IPS DF 4.7 (cell line): Measurements from ENCODE around the gene FABP3.

Source experiments
- DNase-seq: peaks from one replicate; pipeline ENCODE4 v3.0.0-alpha.2; 2013; ENCODE audit warnings: low spot score; ENCODE audit errors: extremely low read depth

Gene FABP3

GRCh38 chr1:31372051-31372450 lies 825 bp downstream of the FABP3 start:
- DNase-seq, result no peak

GRCh38 chr1:31371121-31371959 lies 1.5 kb downstream of the FABP3 start:
- no peak for DNase-seq

GRCh38 chr1:31370565-31370964 lies 2.3 kb downstream of the FABP3 start:
- DNase-seq, result no peak

DNA sequence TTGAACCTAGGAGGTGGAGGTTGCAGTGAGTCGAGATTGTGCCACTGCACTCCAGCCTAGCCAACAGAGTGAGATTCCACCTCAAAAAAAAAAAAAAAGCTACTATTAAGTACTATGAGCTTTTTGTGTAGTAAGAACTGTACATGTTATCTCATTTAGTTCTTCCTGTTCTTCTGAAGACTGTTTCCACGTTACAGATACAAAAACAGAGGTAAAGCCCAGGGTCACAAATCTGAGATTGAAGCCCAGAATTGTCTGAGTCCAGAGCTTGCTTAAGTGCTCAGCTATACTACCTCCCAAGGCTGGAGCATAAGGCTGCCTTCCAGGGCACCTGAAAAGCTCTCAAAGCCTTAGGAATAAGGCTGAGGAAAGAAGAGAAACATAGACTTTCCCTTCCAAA lies 2.9 kb downstream of the FABP3 start:
- DNase-seq, result no peak

- DNase-seq, result no peak
These were observed 4.2 kb downstream of the FABP3 start for GRCh38 chr1:31368611-31369107.

DNA sequence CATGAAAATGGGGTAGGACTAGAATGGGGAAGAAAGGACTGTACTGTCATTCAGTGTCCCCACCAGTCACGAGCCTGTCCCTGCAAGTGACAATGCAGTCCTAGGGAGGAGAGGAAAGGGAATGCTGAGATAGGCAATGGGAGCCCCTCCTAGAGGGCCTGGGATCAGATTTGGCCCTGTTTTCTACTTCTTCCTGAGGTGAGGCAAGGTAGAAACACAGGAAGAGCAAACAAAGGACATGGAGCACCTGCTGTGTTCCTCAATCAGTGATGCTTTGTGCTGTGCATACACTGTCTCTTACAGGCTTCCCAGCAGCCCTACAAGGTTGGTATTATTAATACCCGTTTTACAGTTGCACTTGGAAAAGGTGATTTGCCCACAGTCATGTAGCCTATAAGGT lies 6.1 kb downstream of the FABP3 start:
- DNase-seq, result no peak

GRCh38 chr1:31364561-31365250 lies 8.2 kb downstream of the FABP3 start:
- DNase-seq, result no peak

GRCh38 chr1:31362032-31362431 lies 10.8 kb downstream of the FABP3 start:
- no peak for DNase-seq

DNA sequence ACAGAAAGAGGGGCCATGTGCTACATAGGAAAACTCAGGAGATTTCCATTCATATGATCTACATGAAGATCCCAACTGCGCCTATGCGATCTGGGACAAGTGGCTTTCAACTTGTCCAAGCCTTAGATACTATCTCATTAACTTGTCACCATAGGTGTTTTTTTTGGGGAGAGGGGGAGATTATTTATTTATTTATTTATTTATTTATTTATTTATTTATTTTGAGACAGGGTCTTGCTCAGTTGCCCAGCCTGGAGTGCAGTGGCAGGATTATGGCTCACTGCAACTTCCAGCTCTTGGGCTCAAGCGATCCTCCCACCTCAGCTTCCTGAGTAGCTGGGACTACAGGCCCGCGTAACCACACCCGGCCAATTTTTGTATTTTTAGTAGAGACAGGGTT lies 11.3 kb downstream of the FABP3 start:
- DNase-seq, result no peak

GRCh38 chr1:31356427-31356826 lies 16.4 kb downstream of the FABP3 start:
- no peak for DNase-seq

- DNase-seq, result no peak
These were observed 18.6 kb downstream of the FABP3 start for GRCh38 chr1:31354283-31354682.

- DNase-seq, result no peak
These were observed 24.4 kb downstream of the FABP3 start for GRCh38 chr1:31348449-31348848.

DNA sequence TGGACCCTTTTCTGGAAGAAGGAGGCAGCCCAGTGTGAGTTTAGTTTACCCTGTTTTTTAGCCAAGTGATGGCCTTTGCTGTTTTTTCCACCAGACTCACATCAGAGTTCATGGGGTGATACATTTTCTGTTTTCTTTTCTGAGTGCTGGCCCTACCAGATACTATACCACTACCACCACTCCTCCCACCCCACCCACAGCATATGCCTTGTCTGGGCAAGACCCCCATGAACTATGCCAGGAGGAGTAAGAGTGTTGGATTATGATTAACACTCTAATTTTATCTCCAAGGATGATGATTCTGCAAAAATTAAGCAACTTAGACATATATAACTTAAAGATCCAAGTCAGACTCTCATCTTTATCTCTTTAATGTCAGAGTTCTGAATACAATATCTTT lies 26.1 kb downstream of the FABP3 start:
- DNase-seq, result no peak

GRCh38 chr1:31345635-31346034 lies 27.2 kb downstream of the FABP3 start:
- no peak for DNase-seq

DNA sequence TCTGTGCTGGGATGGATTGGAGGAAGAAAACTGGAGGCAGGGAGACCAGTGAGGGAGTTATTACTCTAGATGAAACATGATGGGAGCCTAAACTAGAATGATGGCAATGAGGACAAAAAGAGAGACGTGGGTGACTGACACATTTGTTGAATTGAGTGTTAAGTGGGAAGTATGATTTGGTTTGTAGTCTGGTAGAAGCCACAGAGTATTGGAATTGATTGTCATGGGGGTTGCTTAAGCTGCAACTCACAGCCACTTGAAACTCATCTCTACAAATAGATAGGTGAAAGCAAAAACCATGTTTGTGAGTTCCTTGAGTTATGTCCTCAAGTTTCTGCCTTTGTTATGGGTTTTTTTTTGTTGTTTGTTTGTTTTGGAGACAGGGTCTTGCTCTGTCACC lies 28.4 kb downstream of the FABP3 start:
- DNase-seq, result no peak

GRCh38 chr1:31336687-31337467 lies 36.0 kb downstream of the FABP3 start:
- no peak for DNase-seq

DNA sequence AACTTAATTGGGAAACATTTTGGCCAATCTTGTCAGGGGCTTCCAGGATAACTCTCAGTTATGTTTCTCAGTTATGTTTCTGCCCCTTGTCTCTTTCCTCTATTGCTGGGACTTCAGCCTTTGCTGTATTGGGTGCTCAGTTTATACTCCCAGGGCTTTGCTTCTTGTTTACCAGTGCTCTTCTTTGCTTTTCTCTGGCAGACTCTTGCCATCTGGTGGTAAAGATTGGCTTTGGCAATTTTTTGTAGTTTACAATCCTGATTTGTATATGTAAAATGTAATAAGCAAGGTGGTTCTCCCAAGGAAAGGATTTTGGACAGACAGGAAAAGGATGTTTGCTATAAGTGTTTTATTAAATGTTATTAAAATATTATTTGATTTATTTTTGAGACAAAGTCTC lies 37.9 kb downstream of the FABP3 start:
- no peak for DNase-seq

GRCh38 chr1:31327381-31327780 lies 45.5 kb downstream of the FABP3 start:
- DNase-seq, result no peak

DNA sequence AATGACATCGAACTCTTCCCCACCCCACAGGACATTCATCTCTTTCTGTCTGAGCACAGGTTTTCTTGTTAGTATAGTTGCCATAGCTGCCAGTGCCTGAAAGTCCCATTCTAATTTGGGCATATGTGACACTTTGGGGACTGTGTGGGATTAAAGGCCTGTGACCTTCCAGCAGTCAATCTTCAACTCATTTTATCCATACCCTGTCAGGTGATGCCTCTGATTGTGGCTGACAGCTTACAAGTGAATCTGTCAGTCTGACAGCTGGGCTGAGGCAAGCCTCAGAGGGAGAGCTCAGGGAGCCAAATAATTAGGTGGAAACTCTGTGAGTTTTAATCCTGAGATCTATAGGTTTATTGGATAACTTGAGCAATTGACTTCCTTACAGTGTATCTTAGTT lies 46.4 kb downstream of the FABP3 start:
- no peak for DNase-seq

DNA sequence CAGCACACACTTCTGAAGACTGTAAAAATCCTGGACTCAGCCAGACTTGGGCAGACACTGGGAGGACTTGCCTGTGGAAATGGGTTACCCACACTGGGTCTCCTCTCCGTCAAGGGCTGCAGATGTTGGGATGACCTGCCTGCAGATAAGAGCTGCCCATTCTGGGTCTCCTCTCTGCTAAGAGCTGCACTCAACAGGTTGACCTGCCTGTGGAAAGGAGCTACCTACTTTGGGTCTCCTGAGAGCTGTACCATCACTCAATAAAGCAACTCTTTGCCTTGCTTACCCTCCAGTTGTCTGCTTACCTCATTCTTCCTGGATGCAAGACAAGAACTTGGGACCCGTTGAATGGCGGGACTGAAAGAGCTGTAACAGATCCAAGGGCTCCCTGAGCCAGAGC lies 47.9 kb downstream of the FABP3 start:
- DNase-seq, result no peak

GRCh38 chr1:31324093-31324492 lies 48.8 kb downstream of the FABP3 start:
- no peak for DNase-seq

- no peak for DNase-seq
These were observed 54.7 kb downstream of the FABP3 start for GRCh38 chr1:31318146-31318545.
